ENCODE measurements around the gene HARBI1.

- TF ChIP-seq POLR2A (IDR thresholded peaks at IDR 0.05) (no peak), CTCF (IDR thresholded peaks at IDR 0.05) (no peak)
These were observed 13.2 kb upstream of the HARBI1 start for GRCh38 chr11:46630237-46630636.

Measured in testis (tissue), 2 donors.